Spleen (tissue), 11 donors: ENCODE data around the gene ARG1. TPM values are rescaled to one million over a fixed set of nuclear protein-coding genes. Genes with fewer than 3 reads are reported as not detected.

Experiments
- DNase-seq: peaks from one replicate; pipeline ENCODE4 v3.0.0-alpha.2; 2020
- H3K27ac ChIP-seq, 8 donors: fragments of 200-600 bp; sonication (generic) in 7 of 8; 1 replicate in 4 of 8; 2 replicates in 4 of 8; pipeline versions ENCODE4 v1.5.0 to v1.8.0; 2016 to 2021; ENCODE audit warnings: inconsistent platforms in 4 of 8, mild to moderate bottlenecking in 4 of 8, moderate library complexity in 1 of 8
- H3K27me3 ChIP-seq, 7 donors: fragments of 200-600 bp; sonication (generic) in 6 of 7; replicated peaks in 1 of 7; 1 replicate in 4 of 7; 2 replicates in 3 of 7; pipeline versions ENCODE4 v1.5.0 to v1.8.0; 2016 to 2021; ENCODE audit warnings: inconsistent platforms in 3 of 7, mild to moderate bottlenecking in 1 of 7
- H3K36me3 ChIP-seq, 6 donors: fragments of 200-600 bp; sonication (generic) in 5 of 6; 1 replicate in 4 of 6; 2 replicates in 2 of 6; pipeline versions ENCODE4 v1.5.0 to v1.8.0; 2016 to 2021; ENCODE audit warnings: inconsistent platforms in 2 of 6
- H3K4me1 ChIP-seq, 6 donors: fragments of 200-600 bp; sonication (generic) in 5 of 6; 1 replicate in 3 of 6; 2 replicates in 3 of 6; pipeline versions ENCODE4 v1.5.0 to v1.8.0; 2016 to 2021; ENCODE audit warnings: inconsistent platforms in 3 of 6
- H3K4me3 ChIP-seq, 8 donors: fragments of 200-600 bp; sonication (generic) in 7 of 8; 1 replicate in 4 of 8; 2 replicates in 4 of 8; pipeline versions ENCODE4 v1.5.0 to v1.8.0; 2016 to 2021; ENCODE audit warnings: inconsistent platforms in 4 of 8, mild to moderate bottlenecking in 4 of 8, moderate library complexity in 2 of 8
- H3K9me3 ChIP-seq, 8 donors: fragments of 200-600 bp; sonication (generic) in 7 of 8; 1 replicate in 4 of 8; 2 replicates in 4 of 8; pipeline versions ENCODE4 v1.5.0 to v1.8.0; 2016 to 2021; ENCODE audit warnings: inconsistent platforms in 4 of 8
- POLR2A ChIP-seq, 3 donors: fragments of 450-650 bp; IDR thresholded peaks; one replicate each; pipeline ENCODE4 v1.5.1; 2017; ENCODE audit warnings: antibody characterized with exemption in 3 of 3, mild to moderate bottlenecking in 1 of 3
- POLR2AphosphoS5 ChIP-seq, 3 donors: sonication (generic); formaldehyde crosslinking; IDR thresholded peaks; one replicate each; pipeline ENCODE4 v1.5.1; 2017; ENCODE audit warnings: antibody characterized with exemption in 3 of 3
- WGBS, 5 donors: extraction: QIAGEN DNeasy Blood & Tissue Kit in 3 of 5; methylation state at CpG; one replicate each; pipeline versions ENCODE4 v1.1.5 to v1.1.7; 2013 to 2018; 5-methylcytosine and 5-hydroxymethylcytosine counted together
- intact Hi-C: fragments of 100-400 bp; cut with DNase I; formaldehyde crosslinking; loops from one replicate; pipeline ENCODE4 v1.15.0; 2023; ENCODE audit warnings: low total_unique reads
- polyA plus RNA-seq, 3 donors: library from polyadenylated mRNA; stranded (reverse); fragments of 200-250 nt; gene quantifications; one replicate each; pipeline ENCODE4 v1.2.1, GENCODE V29; 2013
- total RNA-seq, 7 donors: library from RNA; depleted of rRNA in 3 of 7; stranded (reverse); fragments of >200 nt in 3 of 7; fragmentation: NEBNext Ultra II Directional in 4 of 7; extraction: Animal tissue kit (Norgen Biotek cat#: 25700) in 4 of 7; gene quantifications; one replicate each; pipeline versions ENCODE4 v1.1.0 to v1.2.1, GENCODE V29; 2016 to 2021
- TF ChIP-seq, protein P1 (sequence below), 11 experiments: fragments of 200-600 bp in 7 of 11; fragments of 450-650 bp in 4 of 11; sonication (generic) in 4 of 11; IDR thresholded peaks in 8 of 11; conservative IDR thresholded peaks in 3 of 11; 1 replicate in 7 of 11; 2 replicates in 4 of 11; pipeline versions ENCODE4 v1.4.0 to v1.8.0; 2016 to 2021; ENCODE audit warnings: antibody characterized with exemption in 11 of 11, inconsistent platforms in 4 of 11, mild to moderate bottlenecking in 1 of 11
- donor health status: healthy with polysubstance abuse.
- donor health status: DM: no; HTN: no; CAD: no; lungs with moderate emphysema.
- donor health status: DM: no; HTN: no; CAD: no.
- donor health status: Bipolar disorder and iron deficiency.
- donor health status: healthy.
- donor health status: DM: no; HTN: no; CAD: no.
- donor health status: DM: yes; HTN: yes; CAD: no.

ARG1 gene
- total and polyA plus RNA-seq, 10 donors = 2.7 to 67.4 (median 18.5) TPM

GRCh38 chr6:131561925-131562707 is 10.9 kb upstream of the ARG1 start:
- Histone ChIP-seq H3K27ac (no peak overlapping the region), H3K4me1 (no peaks in the 10 kb centered on the region), H3K4me3 (no peak overlapping the region), H3K9me3 (no peaks in the 10 kb centered on the region), H3K36me3 (no peaks in the 10 kb centered on the region), H3K27me3 (no peaks in the 10 kb centered on the region)
- TF ChIP-seq POLR2A (IDR thresholded peaks at IDR 0.05) (no peak), POLR2AphosphoS5 (IDR thresholded peaks at IDR 0.05) (no peak)
- WGBS, 5 donors = 91 to 96% (median 94%) methylated on average over 4 of the region's 4 CpGs
- no peak for DNase-seq
- intact Hi-C loops = no loop called here

GRCh38 chr6:131565056-131565455 is 8.0 kb upstream of the ARG1 start:
- intact Hi-C loops = no loop called here
- 30 to 55% (median 43%) methylated on average over 2 of the region's 2 CpGs for WGBS, 5 donors
- H3K4me1 ChIP-seq = no peaks in the 10 kb centered on the region
- H3K4me3 ChIP-seq = no peak overlapping the region
- no peaks in the 10 kb centered on the region for H3K36me3 ChIP-seq
- H3K27ac ChIP-seq = peak overlapping the region in 1 of 8 donors; percentile 42
- no peak for TF ChIP-seq POLR2AphosphoS5 (IDR thresholded peaks at IDR 0.05)
- TF ChIP-seq, protein P1, sequence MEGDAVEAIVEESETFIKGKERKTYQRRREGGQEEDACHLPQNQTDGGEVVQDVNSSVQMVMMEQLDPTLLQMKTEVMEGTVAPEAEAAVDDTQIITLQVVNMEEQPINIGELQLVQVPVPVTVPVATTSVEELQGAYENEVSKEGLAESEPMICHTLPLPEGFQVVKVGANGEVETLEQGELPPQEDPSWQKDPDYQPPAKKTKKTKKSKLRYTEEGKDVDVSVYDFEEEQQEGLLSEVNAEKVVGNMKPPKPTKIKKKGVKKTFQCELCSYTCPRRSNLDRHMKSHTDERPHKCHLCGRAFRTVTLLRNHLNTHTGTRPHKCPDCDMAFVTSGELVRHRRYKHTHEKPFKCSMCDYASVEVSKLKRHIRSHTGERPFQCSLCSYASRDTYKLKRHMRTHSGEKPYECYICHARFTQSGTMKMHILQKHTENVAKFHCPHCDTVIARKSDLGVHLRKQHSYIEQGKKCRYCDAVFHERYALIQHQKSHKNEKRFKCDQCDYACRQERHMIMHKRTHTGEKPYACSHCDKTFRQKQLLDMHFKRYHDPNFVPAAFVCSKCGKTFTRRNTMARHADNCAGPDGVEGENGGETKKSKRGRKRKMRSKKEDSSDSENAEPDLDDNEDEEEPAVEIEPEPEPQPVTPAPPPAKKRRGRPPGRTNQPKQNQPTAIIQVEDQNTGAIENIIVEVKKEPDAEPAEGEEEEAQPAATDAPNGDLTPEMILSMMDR (IDR thresholded peaks at IDR 0.05 in 8 of 11, conservative IDR thresholded peaks at IDR 0.05 in 3 of 11) = no peak
- TF ChIP-seq POLR2A (IDR thresholded peaks at IDR 0.05) = no peak
- H3K27me3 ChIP-seq = no peaks in the 10 kb centered on the region
- DNase-seq = no peak
- H3K9me3 ChIP-seq = no peaks in the 10 kb centered on the region

GRCh38 chr6:131568726-131569125 is 4.3 kb upstream of the ARG1 start:
- no peak overlapping the region for H3K27ac ChIP-seq
- H3K4me3 ChIP-seq = no peak overlapping the region
- intact Hi-C loops = no loop called here
- H3K27me3 ChIP-seq = no peaks in the 10 kb centered on the region
- peaks cover 0 to 7% (median 0%) of the 10 kb centered on the region in 6 donors for H3K36me3 ChIP-seq
- H3K4me1 ChIP-seq = no peaks in the 10 kb centered on the region
- TF ChIP-seq, protein P1 (IDR thresholded peaks at IDR 0.05 in 8 of 11, conservative IDR thresholded peaks at IDR 0.05 in 3 of 11) = no peak
- TF ChIP-seq POLR2A (IDR thresholded peaks at IDR 0.05) (no peak), POLR2AphosphoS5 (IDR thresholded peaks at IDR 0.05) (no peak)
- 58 to 70% (median 61%) methylated on average over 4 of the region's 4 CpGs for WGBS, 5 donors
- no peaks in the 10 kb centered on the region for H3K9me3 ChIP-seq
- no peak for DNase-seq

DNA sequence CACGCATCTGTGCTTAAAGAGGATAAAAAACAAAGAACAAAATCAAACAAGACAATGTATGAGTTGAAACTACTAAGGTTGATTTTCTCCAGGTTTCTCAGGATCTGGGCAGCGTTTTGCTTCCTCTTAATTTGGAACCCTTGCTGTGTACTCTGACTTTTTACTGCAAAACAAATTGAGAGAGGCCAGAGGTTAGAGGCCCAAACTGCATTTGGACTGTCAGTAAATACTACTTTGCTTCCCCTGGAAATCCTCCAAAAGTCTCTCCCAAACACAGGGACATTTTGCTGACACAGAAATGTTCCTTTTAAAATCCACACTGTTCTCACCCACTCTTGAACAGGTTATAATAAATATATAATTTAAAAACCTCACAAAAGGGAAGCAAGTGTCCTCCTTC is 1.1 kb downstream of the ARG1 start:
- peak overlapping the region in 6 of 8 donors; percentile 31 to 88 (median 76) for H3K27ac ChIP-seq
- no peaks in the 10 kb centered on the region for H3K27me3 ChIP-seq
- H3K4me1 ChIP-seq = peaks cover 0 to 11% (median 0%) of the 10 kb centered on the region in 6 donors
- 67 to 87% (median 68%) methylated on average over 2 of the region's 2 CpGs for WGBS, 5 donors
- peak overlapping the region in 3 of 8 donors; percentile 5 to 30 (median 11) for H3K4me3 ChIP-seq
- peaks cover 0 to 48% (median 11%) of the 10 kb centered on the region in 6 donors for H3K36me3 ChIP-seq
- no peaks in the 10 kb centered on the region for H3K9me3 ChIP-seq
- TF ChIP-seq POLR2AphosphoS5 (IDR thresholded peaks at IDR 0.05) = no peak
- no peak for TF ChIP-seq POLR2A (IDR thresholded peaks at IDR 0.05)
- no peak for DNase-seq
- intact Hi-C loops = no loop called here

DNA sequence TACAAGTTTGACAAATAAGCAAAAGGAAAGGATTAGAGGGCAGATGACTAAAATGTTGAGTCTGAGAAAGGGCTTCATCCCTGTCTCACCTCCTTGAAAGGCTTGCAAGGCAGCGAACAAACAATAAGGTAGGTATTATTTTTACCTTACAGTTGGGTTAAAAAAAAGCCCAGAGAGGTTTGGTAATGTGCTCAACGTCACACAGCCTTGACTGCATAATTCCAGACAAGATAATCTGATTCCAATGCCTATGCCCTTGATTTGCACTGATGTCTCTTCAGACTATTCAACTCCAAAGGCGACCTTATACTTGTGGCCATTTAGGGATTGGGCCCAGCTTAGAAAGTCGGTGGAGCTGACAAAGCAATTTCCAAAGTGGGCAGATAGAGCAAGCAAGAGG is 1.7 kb downstream of the ARG1 start:
- intact Hi-C loops = no loop called here
- TF ChIP-seq POLR2AphosphoS5 (IDR thresholded peaks at IDR 0.05) (no peak), POLR2A (IDR thresholded peaks at IDR 0.05) (no peak)
- TF ChIP-seq, protein P1 (IDR thresholded peaks at IDR 0.05 in 8 of 11, conservative IDR thresholded peaks at IDR 0.05 in 3 of 11) = no peak
- Histone ChIP-seq H3K27me3 (no peaks in the 10 kb centered on the region), H3K4me3 (peak overlapping the region in 3 of 8 donors; percentile 5 to 30 (median 11)), H3K4me1 (peaks cover 0 to 11% (median 0%) of the 10 kb centered on the region in 6 donors), H3K27ac (peak overlapping the region in 7 of 8 donors; percentile 31 to 88 (median 74)), H3K9me3 (no peaks in the 10 kb centered on the region), H3K36me3 (peaks cover 0 to 53% (median 11%) of the 10 kb centered on the region in 6 donors)
- 89 to 97% (median 90%) methylated on average over 4 of the region's 4 CpGs for WGBS, 5 donors
- DNase-seq = no peak
